GM12891 (cell line): ENCODE measurements around the gene KIF6.

ENCODE experiments used
- POLR2A ChIP-seq: IDR thresholded peaks from 2 replicates; pipeline ENCODE4 v1.6.1; 2011; ENCODE audit warnings: low read depth, low read length, control low read depth
- POLR2AphosphoS5 ChIP-seq: IDR thresholded peaks from 2 replicates; pipeline ENCODE4 v1.6.1; 2011; ENCODE audit warnings: low read depth, low read length, control low read depth
- TAF1 ChIP-seq: IDR thresholded peaks from 2 replicates; pipeline ENCODE4 v1.6.1; 2011; ENCODE audit warnings: low read depth, low read length, control low read depth

DNA sequence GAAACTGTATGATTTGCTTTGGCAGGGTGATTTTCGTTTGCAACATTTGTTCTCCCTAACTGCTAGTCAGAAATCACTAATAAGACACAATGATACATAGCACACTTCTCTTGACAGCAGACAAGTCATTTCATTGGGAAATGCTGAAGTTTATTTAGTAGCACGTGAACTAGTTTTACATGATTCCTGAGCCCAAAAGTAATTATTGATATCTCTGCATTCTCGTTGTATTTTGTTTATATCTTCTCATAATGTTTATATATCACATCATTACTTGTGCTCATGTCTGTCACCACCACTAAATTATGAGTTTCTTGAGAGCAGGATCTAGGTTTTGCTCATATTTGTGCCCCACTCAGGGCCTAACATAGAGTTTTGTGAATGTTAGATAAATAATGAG, 151.7 kb downstream of the KIF6 start:
- TF ChIP-seq POLR2AphosphoS5, result no peak
- no peak for TF ChIP-seq TAF1
- no peak for TF ChIP-seq POLR2A
